NCI-H524 (cell line): ENCODE measurements around the gene STK32B.

ENCODE experiments used
- DNase-seq, 2 experiments: peaks; one replicate each; lab custom pipeline; 2025; lab: John Stamatoyannopoulos, UW

STK32B gene

DNA sequence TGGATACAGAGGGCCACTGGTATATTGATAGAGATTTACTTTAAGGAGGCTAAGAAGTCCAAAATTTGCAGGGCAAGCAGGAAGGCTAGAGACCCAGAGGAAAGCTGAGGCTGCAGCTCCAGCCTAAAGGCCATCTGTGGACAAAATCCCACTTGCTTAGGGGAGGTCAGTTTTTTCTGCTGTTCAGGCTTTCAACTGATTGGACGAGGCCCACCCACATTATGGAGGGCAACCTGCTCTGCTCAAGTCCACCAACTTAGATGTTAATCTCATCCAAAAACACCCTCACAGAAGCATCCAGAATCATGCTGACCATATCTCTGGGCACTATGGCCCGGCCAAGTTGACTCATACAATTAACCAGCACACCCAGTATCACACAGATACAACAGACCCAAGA, 480.8 kb downstream of the STK32B start:
- no peak for DNase-seq

DNA sequence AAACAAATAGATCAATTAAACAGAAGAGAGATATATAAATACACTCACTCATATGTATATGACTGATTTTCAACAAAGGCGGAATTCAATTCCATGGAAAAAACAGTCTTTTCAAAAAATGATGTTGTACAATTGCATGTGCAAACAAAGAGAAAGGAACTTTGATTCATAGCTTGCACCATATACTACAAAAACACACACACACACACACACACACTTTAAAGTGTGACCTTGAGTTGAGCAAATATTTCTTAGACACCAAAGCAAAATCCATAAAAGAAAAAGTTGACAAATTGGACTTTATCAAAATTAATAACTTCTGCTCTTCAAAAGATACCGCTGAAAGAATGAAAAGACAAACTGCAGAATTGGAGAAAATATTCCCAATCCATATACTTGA, 488.3 kb downstream of the STK32B start:
- no peak for DNase-seq

DNA sequence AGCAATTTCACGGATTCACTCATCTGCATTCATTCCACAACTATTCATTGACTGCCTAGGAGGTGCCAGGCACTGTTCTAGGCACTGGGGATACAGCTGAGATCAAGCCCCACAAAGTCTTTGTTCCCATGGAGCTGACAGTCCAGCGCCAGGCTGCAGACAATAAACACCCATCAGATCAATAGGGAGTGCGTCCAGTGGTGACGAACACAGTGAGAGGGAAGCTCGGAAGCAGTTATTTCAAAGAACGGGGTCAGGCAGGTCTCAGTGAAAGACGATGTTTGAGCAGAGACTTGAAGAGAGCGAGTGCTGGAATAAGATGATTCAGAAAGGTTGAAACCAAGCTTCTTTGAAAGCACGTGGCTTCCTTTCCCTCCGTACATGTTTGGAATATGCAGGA, 489.9 kb downstream of the STK32B start:
- DNase-seq = no peak

DNA sequence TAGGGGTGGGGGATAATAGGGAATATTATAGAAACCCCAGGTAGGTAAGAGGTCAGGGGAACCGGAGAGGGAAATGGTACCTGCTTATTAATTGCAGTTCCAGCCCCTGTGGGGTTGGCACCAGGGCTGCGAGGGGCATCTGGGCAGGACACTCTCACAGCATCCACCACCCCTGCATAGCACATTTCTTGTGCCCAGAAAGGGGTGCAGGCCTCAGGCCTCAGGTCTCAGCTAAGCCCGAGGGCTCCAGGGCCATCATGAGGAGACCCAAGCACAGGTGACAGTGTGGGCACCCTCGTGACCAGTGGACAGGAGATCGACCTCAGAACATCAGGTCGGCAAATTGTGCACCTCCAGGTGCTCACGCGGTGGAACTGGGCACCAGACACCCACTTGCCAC, 492.4 kb downstream of the STK32B start:
- DNase-seq = no peak

DNA sequence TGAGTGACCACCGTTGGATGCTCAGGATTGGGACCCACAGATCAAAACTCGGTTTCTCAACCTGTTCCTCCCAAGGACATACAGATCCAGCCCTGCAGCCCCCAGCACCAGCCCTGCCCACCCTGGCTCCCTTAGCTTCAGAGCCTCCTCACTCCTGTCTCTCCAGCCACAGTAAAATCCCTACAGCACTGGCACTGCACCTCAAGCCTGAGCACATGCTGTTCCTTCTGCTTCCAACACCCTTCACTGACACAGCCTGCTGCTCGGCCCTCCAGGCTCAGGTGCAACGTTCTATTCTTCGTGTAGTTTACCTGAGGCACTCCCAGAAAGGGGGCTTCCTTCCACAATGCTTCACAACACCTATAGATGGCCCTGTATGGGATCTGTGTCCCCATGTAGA, 493.5 kb downstream of the STK32B start:
- no peak for DNase-seq

DNA sequence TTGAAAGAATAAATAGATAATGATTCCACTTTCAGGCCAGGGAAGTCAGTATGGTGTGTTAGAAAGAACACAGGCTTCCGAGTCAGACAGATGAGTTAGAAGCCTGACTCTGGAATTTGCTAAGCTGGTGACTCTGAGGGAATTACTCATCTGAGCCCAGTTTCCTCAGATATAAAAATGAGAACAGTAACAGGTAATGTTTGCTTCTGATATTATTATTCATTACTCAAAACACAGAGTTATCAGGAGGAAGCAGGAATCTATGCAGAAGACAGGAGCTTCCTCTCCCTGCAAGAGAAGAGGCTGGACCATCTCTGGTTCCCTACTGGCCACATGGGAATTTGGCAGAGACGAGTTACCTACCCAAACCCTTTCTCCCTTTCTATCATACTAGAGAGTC, 494.0 kb downstream of the STK32B start:
- no peak for DNase-seq

DNA sequence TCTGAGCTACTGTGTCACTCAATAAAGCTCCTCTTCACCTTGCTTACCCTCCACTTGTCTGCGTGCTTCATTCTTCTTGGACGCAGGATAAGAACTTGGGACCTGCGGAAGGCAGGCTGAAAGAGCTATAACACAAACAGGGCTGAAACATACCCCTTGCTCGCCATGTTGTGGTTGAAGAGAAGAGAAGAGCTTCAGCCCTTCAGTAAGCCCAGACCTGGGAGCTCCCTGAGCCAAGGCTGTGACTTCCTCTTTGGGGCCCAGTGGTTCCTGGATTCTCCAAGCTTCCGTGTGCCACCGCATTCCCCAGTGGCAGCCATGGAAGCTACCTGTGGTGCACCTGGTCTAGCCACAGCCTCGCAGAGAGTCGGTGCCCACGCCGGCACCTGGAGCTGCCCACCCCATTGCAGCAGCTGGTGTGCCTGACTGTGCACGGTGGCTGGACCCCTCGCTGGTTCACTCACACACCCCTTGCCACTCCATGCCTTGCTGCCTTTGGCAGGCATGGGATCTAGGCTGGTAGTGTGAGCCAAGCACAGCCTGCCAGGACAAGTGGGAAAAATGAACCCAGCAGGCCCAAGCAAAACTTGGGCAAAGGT, 496.5 kb downstream of the STK32B start:
- no peak for DNase-seq
